Measurements from ENCODE around the gene STPG2.
"Not testable (repeated sequence)": the region's sequence is repeated elsewhere in the genome, so short reads cannot be mapped to it uniquely, and the experiment has no call there.

Gene STPG2

GRCh38 chr4:97942137-97942536 lies 201.1 kb downstream of the STPG2 start:
- no peak for DNase-seq

DNA sequence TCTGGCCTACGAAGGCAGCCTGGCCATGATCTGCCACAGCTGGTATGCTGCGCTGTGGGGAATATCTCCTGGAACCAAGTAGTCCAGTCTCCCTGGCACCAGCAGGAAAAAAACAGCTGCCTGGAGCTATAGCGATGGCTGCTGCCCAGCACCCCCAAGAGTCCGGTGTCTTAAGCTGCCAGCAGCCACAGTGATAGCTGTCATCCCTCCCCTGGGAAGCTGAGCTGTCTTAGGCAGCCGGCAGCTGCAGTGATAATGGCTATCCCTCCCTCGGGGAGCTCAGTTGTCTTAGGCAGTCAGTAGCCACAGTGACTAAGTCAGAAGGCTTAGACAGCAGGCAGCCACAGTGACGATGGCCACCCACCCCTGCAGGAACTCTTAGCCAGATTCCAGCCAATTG lies 205.1 kb downstream of the STPG2 start:
- no peak for DNase-seq

- DNase-seq = no peak
Observed at GRCh38 chr4:97924341-97924958, 218.8 kb downstream of the STPG2 start.

DNA sequence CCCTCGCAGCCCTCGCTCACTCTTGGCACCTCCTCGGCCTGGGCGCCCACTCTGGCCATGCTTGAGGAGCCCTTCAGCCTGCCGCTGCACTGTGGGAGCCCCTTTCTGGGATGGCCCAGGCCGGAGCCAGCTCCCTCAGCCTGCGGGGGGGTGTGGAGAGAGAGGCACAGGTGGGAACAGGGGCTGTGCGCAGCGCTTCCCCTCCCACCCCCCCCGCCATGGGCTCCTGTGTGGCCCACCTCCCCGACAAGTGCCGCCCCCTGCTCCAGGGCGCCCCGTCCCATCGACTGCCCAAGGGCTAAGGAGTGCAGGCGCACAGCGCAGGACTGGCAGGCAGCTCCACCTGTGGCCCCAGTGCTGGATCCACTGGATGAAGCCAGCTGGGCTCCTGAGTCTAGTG lies 220.2 kb downstream of the STPG2 start:
- no peak for DNase-seq

- DNase-seq = no peak
Observed at GRCh38 chr4:97917115-97917514, 226.2 kb downstream of the STPG2 start.

DNA sequence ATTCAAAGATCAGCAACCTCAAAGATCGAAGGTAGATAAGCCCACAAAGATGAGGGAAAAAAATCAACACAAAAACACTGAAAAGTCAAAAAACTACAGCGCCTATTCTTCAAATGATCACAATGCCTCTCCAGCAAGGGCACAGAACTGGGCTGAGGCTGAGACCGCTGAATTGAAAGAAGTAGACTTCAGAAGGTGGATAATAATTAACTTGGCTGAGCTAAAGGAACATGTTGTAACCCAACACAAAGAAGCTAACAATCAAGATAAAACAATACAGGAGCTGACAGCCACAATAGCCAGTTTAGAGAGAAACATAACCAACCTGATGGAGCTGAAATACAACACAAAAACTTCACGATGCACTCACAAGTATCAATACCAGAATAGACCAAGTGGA lies 231.1 kb downstream of the STPG2 start:
- DNase-seq = no peak

DNA sequence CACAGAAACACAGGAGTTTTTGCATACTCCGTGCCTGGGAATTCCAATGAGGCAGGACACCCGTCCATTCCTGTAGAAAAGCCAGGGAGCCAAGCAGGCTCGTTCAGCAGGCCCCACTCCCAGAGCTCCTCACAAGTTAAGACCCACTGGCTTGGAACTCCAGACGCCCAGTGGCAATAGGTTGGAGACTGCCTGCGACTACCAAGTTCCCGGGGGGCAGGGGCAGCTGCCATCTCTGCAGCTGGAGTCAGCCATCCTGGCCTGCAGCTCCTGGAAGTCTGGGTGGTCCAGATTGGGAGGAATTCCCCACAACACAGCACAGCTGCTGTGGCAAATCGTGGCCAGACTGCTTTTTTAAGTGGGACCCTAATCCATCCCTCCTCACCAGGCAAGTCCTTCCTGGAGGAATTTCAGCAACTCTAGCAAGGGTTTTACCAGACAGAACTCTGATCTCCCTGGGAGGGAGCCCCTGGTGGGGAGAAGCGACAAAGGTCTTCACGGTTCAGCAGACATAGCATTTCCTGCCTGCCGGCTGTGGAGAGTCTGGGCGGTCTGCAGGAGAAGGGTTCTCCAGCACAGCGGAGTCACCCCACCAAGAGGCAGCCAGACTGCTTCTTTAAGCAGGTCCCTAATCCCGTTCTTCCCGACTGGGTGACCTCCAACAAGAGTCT lies 231.9 kb downstream of the STPG2 start:
- DNase-seq = no peak

DNA sequence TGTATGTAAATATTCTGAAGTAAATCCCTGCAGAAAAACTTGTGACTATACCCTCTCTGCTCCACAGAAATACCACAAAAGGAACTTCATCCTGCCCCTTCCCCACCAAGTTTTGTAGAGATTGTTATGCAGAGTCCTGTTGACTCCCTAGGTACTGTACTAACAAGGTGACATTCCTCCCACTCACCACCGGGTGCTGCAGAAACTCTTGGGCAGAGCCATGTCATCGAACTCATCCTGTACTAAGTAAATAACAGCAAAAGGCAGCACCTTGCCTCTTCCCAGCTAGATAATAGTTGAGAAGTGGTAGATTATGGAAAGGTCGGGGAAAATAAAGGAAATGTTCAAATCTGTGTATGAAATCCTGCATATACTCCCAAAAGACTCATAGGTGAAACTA lies 233.3 kb downstream of the STPG2 start:
- DNase-seq = no peak

DNA sequence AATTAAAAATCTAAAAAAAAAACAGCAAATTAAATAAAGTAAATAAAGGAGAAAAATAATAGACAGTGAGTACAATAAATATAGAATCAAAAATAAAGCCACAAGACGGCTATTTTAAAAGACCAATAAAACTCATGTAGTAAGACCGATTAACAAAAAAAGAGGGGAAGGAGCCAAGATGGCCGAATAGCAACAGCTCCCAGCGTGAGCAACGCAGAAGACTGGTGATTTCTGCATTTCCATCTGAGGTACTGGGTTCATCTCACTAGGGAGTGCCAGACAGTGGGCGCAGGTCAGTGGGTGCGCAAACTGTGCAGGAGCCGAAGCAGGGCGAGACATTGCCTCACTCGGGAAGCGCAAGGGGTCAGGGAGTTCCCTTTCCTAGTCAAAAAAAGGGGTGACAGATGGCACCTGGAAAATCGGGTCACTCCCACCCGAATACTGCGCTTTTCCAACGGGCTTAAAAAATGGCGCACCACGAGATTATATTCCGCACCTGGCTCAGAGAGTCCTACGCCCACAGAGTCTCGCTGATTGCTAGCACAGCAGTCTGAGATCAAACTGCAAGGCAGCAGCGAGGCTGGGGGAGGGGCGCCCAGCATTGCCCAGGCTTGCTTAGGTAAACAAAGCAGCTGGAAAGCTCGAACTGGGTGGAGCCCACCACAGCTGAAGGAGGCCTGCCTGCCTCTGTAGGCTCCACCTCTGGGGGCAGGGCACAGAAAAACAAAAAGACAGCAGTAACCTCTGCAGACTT lies 239.7 kb downstream of the STPG2 start:
- not testable (repeated sequence) for DNase-seq

DNA sequence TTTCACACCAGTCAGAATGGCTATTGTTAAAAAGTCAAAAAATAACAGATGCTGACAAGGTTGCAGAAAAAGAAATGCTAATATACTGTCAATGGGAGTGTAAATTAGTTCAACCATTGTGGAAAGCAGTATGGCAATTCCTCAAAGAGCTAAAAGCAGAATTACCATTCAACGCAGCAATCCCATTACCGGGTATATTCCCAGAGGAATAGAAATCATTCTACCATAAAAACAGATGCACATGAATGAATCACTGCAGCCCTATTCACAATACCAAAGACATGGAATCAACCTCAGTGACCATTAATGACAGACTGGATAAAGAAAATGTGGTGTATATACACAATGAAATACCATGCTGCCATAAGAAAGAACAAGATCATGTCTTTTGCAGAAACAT lies 243.0 kb downstream of the STPG2 start:
- DNase-seq = no peak

GRCh38 chr4:97892592-97893266 lies 250.5 kb downstream of the STPG2 start:
- DNase-seq = no peak

GRCh38 chr4:97879942-97880341 lies 263.3 kb downstream of the STPG2 start:
- DNase-seq = no peak

DNA sequence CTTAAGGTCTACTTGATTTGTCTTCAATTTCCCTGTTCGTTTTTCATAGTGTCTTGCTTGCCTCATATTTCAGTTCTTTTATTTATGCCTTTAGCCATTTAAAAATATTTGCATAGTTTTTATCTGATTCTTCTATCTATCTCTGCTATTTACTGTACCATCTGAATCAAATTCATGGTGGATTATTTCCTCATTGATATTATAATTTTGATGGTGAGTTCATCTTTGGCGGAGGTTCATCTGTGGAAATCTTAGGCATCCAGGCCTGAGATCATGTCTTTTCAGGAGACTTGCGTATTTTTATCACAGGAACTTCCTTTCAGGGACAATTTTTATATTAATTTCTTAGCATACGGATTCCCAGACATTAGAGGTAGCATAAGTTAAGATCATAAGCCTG lies 275.2 kb downstream of the STPG2 start:
- DNase-seq = no peak

DNA sequence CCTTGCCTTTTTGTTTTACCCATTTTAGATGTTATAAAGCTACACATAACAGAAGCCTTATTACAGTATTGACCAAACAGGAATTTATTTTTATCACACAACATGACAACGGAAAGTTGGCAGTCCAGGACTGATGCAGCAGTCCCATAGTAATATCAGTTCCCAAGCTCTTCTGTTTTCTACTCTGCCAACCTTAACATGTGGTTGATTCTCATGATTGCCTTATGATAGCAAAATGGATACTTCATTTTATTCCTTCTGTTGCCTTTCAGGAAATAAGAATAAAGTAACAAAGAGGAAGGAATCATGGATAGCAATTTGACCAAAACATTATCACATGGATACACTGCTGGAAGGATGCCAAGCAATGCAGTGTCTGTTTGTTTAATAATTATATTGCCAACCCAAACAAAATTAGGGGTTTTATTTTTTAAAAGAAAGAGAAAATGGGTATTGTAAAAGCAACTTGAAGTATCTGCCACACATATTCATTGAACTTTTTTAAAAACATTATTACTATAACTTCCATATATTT lies 275.7 kb downstream of the STPG2 start:
- DNase-seq = no peak

- no peak for DNase-seq
Observed at GRCh38 chr4:97866821-97867556, 276.3 kb downstream of the STPG2 start.

DNA sequence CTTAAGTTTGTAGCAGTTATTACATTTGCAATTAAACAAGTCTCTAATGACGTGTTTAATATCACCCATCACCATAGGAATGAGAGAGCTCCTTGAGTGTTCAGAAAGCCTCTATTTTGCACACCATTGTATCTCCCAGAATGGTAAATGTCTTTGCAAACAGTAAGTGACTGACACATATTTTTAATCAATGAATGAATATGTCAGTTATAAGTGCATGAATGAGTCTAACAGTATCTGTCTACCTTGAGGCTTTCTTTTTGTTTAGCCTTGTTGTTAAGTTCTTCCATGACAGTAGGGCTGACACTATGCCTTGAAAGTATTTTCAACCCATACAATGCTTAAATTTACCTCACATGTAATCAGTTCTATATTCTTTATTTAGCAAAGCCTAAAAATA lies 292.2 kb downstream of the STPG2 start:
- no peak for DNase-seq

- no peak for DNase-seq
Observed at GRCh38 chr4:97845758-97846157, 297.5 kb downstream of the STPG2 start.

DNA sequence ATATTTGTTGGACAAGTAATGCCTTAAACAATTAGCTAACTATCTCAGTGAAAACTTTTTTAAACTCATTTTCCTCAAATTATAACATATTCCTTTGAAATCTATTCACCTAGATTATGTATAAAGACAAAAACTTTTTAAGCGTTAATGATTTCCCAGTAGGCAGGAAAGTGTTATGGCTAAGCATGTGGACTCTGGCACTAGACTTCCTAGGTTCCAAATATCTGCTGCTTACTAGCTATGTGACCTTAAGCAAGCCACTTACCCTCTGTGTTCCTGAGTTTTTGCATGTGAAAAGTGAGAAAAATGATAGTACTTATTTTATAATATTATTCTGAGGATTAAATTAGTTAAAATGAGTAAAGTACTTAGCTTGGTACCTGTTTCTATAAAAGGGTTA lies 301.8 kb downstream of the STPG2 start:
- no peak for DNase-seq

GRCh38 chr4:97836662-97837061 lies 306.6 kb downstream of the STPG2 start:
- DNase-seq = no peak

GRCh38 chr4:97828646-97829045 lies 314.6 kb downstream of the STPG2 start:
- no peak for DNase-seq

- DNase-seq = no peak
Observed at GRCh38 chr4:97819294-97819693, 324.0 kb downstream of the STPG2 start.

- DNase-seq = no peak
Observed at GRCh38 chr4:97812768-97813167, 330.5 kb downstream of the STPG2 start.
